H1 (cell line): ENCODE data around the gene SMO. TPM values are rescaled to one million over a fixed set of nuclear protein-coding genes. Genes with fewer than 3 reads are reported as not detected.

Experiments used
- CTCF ChIA-PET: fragments of 300-600 bp; sonication (Branson Sonifier 250); formaldehyde crosslinking; loops from one replicate; lab custom pipeline; 2021; ENCODE audit not compliant: partially characterized antibody; lab: Charles Lee
- POLR2A ChIA-PET: fragments of 300-600 bp; sonication (Branson Sonifier 250); formaldehyde crosslinking; loops from one replicate; lab custom pipeline; 2021; ENCODE audit warnings: inconsistent platforms; ENCODE audit not compliant: partially characterized antibody; lab: Charles Lee
- DNase-seq, 2 experiments: peaks; one replicate each; pipeline versions ENCODE4 v3.0.0 to v3.0.0-alpha.2; 2010 to 2022; ENCODE audit warnings: low spot score in 2 of 2, low read depth in 1 of 2, mixed read lengths in 1 of 2
- FAIRE-seq: peaks from 2 replicates; lab custom pipeline; 2011; peaks lifted over from hg19 to GRCh38; lab: Jason Lieb, UNC
- H2AFZ ChIP-seq: 2 replicates; pipeline ENCODE4 v1.8.1; 2012; ENCODE audit warnings: low read length, inconsistent platforms
- H2AK5ac ChIP-seq: 2 replicates; pipeline ENCODE4 v1.6.1; 2013; ENCODE audit warnings: low read depth, low read length
- H2BK120ac ChIP-seq: replicated peaks from 2 replicates; pipeline ENCODE3; 2013; ENCODE audit warnings: low read depth, low read length, inconsistent platforms
- H2BK12ac ChIP-seq: 2 replicates; pipeline ENCODE4 v1.6.1; 2013; ENCODE audit warnings: low read depth, low read length
- H2BK15ac ChIP-seq: 2 replicates; pipeline ENCODE4 v1.6.1; 2013; ENCODE audit warnings: low read length
- H2BK20ac ChIP-seq: 2 replicates; pipeline ENCODE4 v1.6.1; 2013; ENCODE audit warnings: low read length
- H2BK5ac ChIP-seq: 2 replicates; pipeline ENCODE4 v1.6.1; 2013; ENCODE audit warnings: low read depth, low read length
- H3K14ac ChIP-seq: 2 replicates; pipeline ENCODE4 v1.6.1; 2013; ENCODE audit warnings: inconsistent platforms; ENCODE audit not compliant: insufficient read length
- H3K18ac ChIP-seq: 2 replicates; pipeline ENCODE4 v1.6.1; 2013; ENCODE audit warnings: low read length; ENCODE audit errors: extremely low read depth
- H3K23ac ChIP-seq: 2 replicates; pipeline ENCODE4 v1.6.1; 2013; ENCODE audit warnings: inconsistent platforms; ENCODE audit not compliant: insufficient read length
- H3K23me2 ChIP-seq: 2 replicates; pipeline ENCODE4 v1.6.1; 2013; ENCODE audit warnings: low read depth, low read length
- H3K27ac ChIP-seq: 2 replicates; pipeline ENCODE4 v1.6.1; 2011; ENCODE audit warnings: low read depth, low read length, inconsistent platforms
- H3K27me3 ChIP-seq, 4 experiments: replicated peaks in 1 of 4; 1 replicate in 1 of 4; 2 replicates in 3 of 4; pipeline versions ENCODE4 v1.6.1 to v1.8.1; 2011 to 2013; ENCODE audit warnings: low read length in 3 of 4, mild to moderate bottlenecking in 3 of 4, inconsistent platforms in 2 of 4, mixed read lengths in 2 of 4, moderate library complexity in 1 of 4; ENCODE audit not compliant: control insufficient read depth in 3 of 4, insufficient read depth in 3 of 4; ENCODE audit errors: extremely low read depth in 1 of 4
- H3K36me3 ChIP-seq, 4 experiments: 2 replicates each; pipeline versions ENCODE4 v1.6.1 to v1.8.1; 2011 to 2013; ENCODE audit warnings: mild to moderate bottlenecking in 4 of 4, low read length in 3 of 4, moderate library complexity in 2 of 4, control low read depth in 1 of 4, inconsistent platforms in 1 of 4; ENCODE audit not compliant: insufficient read depth in 4 of 4, control insufficient read depth in 2 of 4
- H3K4ac ChIP-seq: replicated peaks from 2 replicates; pipeline ENCODE3; 2013; ENCODE audit warnings: low read length, low read depth, mixed read lengths, inconsistent platforms; ENCODE audit not compliant: insufficient read length
- H3K4me1 ChIP-seq, 4 experiments: replicated peaks in 1 of 4; 1 replicate in 1 of 4; 2 replicates in 3 of 4; pipeline versions ENCODE4 v1.6.1 to v1.8.1; 2011 to 2013; ENCODE audit warnings: low read length in 3 of 4, inconsistent platforms in 2 of 4, mixed read lengths in 1 of 4; ENCODE audit not compliant: insufficient read depth in 4 of 4, control insufficient read depth in 3 of 4
- H3K4me2 ChIP-seq, 2 experiments: 2 replicates each; pipeline versions ENCODE4 v1.6.1 to v1.8.1; 2011 to 2013; ENCODE audit warnings: low read depth in 2 of 2, low read length in 2 of 2, control low read depth in 1 of 2, inconsistent platforms in 1 of 2, mild to moderate bottlenecking in 1 of 2; ENCODE audit not compliant: insufficient read depth in 1 of 2
- H3K4me3 ChIP-seq, 4 experiments: fragments of 200-600, 300-600 bp in 1 of 4; sonication (generic), shearing (Covaris generic), sonication (Bioruptor Twin) in 1 of 4; 2 replicates each; pipeline versions ENCODE4 v1.5.1 to v1.8.1; 2011 to 2016; ENCODE audit warnings: low read length in 4 of 4, low read depth in 3 of 4, control low read depth in 2 of 4, inconsistent platforms in 2 of 4, mild to moderate bottlenecking in 2 of 4, mixed read lengths in 1 of 4, moderate library complexity in 1 of 4; ENCODE audit not compliant: insufficient read depth in 2 of 4; ENCODE audit errors: extremely low read depth in 1 of 4
- H3K56ac ChIP-seq: replicated peaks from 2 replicates; pipeline ENCODE3; 2013; ENCODE audit warnings: low read depth, mild to moderate bottlenecking, mixed read lengths, low read length, inconsistent platforms; ENCODE audit not compliant: insufficient read length
- H3K79me1 ChIP-seq: 2 replicates; pipeline ENCODE4 v1.6.1; 2013; ENCODE audit warnings: low read depth, low read length, control low read depth
- H3K79me2 ChIP-seq, 2 experiments: 2 replicates each; pipeline versions ENCODE4 v1.6.1 to v1.8.1; 2012 to 2013; ENCODE audit warnings: low read length in 2 of 2, mild to moderate bottlenecking in 2 of 2, inconsistent platforms in 1 of 2; ENCODE audit not compliant: insufficient read depth in 2 of 2, control insufficient read depth in 1 of 2
- H3K9ac ChIP-seq, 4 experiments: replicated peaks in 1 of 4; 1 replicate in 1 of 4; 2 replicates in 3 of 4; pipeline versions ENCODE4 v1.6.1 to v1.8.1; 2011 to 2013; ENCODE audit warnings: low read depth in 3 of 4, low read length in 3 of 4, control low read depth in 2 of 4, mild to moderate bottlenecking in 2 of 4, moderate library complexity in 2 of 4, inconsistent platforms in 1 of 4; ENCODE audit errors: extremely low read depth in 1 of 4
- H3K9me3 ChIP-seq, 2 experiments: 2 replicates each; pipeline versions ENCODE4 v1.6.1 to v1.8.1; 2012 to 2013; ENCODE audit warnings: mild to moderate bottlenecking in 2 of 2, moderate library complexity in 2 of 2, control low read depth in 1 of 2, inconsistent platforms in 1 of 2, low read depth in 1 of 2, low read length in 1 of 2, mixed read lengths in 1 of 2; ENCODE audit not compliant: insufficient read depth in 2 of 2
- H4K20me1 ChIP-seq, 2 experiments: replicated peaks in 1 of 2; 2 replicates each; pipeline versions ENCODE3 to v1.8.1; 2011 to 2013; ENCODE audit warnings: inconsistent platforms in 2 of 2, low read length in 2 of 2, mild to moderate bottlenecking in 1 of 2; ENCODE audit not compliant: insufficient read depth in 2 of 2, control insufficient read depth in 1 of 2
- H4K5ac ChIP-seq: 2 replicates; pipeline ENCODE4 v1.6.1; 2013; ENCODE audit warnings: low read length, low read depth, mixed read lengths, inconsistent platforms; ENCODE audit not compliant: insufficient read length
- H4K8ac ChIP-seq: 2 replicates; pipeline ENCODE4 v1.8.0; 2013; ENCODE audit warnings: mild to moderate bottlenecking, moderate library complexity, low read length, inconsistent platforms; ENCODE audit not compliant: insufficient read depth; ENCODE audit errors: extremely low read depth
- H4K91ac ChIP-seq: replicated peaks from 2 replicates; pipeline ENCODE3; 2013; ENCODE audit warnings: low read length, mixed read lengths, inconsistent platforms; ENCODE audit not compliant: insufficient read length
- CTBP2 ChIP-seq: IDR thresholded peaks from 2 replicates; pipeline ENCODE4 v1.7.0; 2011; ENCODE audit warnings: borderline replicate concordance, mild to moderate bottlenecking, moderate library complexity, mixed read lengths, low read length; ENCODE audit not compliant: insufficient read depth, insufficient read length
- HDAC2 ChIP-seq, 2 experiments: fragments of 300-600 bp in 1 of 2; sonication (generic) in 1 of 2; IDR thresholded peaks; 2 replicates each; pipeline ENCODE4 v1.6.1; 2011 to 2012; ENCODE audit warnings: low read depth in 2 of 2, low read length in 2 of 2, mild to moderate bottlenecking in 2 of 2, moderate library complexity in 2 of 2, borderline replicate concordance in 1 of 2, inconsistent platforms in 1 of 2
- JUN ChIP-seq: IDR thresholded peaks from 2 replicates; pipeline ENCODE4 v1.6.1; 2011; ENCODE audit warnings: low read depth, mild to moderate bottlenecking, improper control_type of control experiment, low read length
- SIN3A ChIP-seq, 2 experiments: IDR thresholded peaks in 1 of 2; conservative IDR thresholded peaks in 1 of 2; 2 replicates each; pipeline ENCODE4 v1.6.1; 2011 to 2012; ENCODE audit warnings: low read length in 2 of 2, improper control_type of control experiment in 1 of 2, low read depth in 1 of 2, mild to moderate bottlenecking in 1 of 2
- SIRT6 ChIP-seq: IDR thresholded peaks from one replicate; pipeline ENCODE4 v1.7.1; 2012; ENCODE audit warnings: low read length, inconsistent platforms
- TAF7 ChIP-seq: optimal IDR thresholded peaks from 2 replicates; pipeline ENCODE3; 2011; ENCODE audit warnings: low read depth, mild to moderate bottlenecking, inconsistent platforms, low read length, moderate library complexity, borderline replicate concordance
- TBP ChIP-seq: IDR thresholded peaks from 2 replicates; pipeline ENCODE4 v1.6.1; 2011; ENCODE audit warnings: low read depth, low read length, improper control_type of control experiment
- TEAD4 ChIP-seq: IDR thresholded peaks from 2 replicates; pipeline ENCODE4 v1.6.1; 2012; ENCODE audit warnings: low read depth, low read length, inconsistent platforms, mixed read lengths
- WGBS, 2 experiments: shearing (Covaris generic) in 1 of 2; methylation state at CpG; one replicate each; pipeline versions ENCODE4 v1.1.6 to v1.1.7; 2013 to 2015; ENCODE audit warnings: low lambda C conversion rate in 2 of 2, mixed read lengths in 2 of 2, inconsistent platforms in 1 of 2, low coverage in 1 of 2, missing lambda C conversion rate in 1 of 2; ENCODE audit not compliant: insufficient replicate concordance in 2 of 2, insufficient coverage in 1 of 2, insufficient read length in 1 of 2; ENCODE audit errors: extremely low coverage in 1 of 2, missing lambda C conversion rate in 1 of 2; 5-methylcytosine and 5-hydroxymethylcytosine counted together
- long read RNA-seq, 2 experiments: library from RNA in 1 of 2; library from capped mRNA in 1 of 2; stranded (forward); transcript quantifications; one replicate each; pipeline ENCODE4 v2.0.0, GENCODE V29; 2021; ENCODE audit warnings: inconsistent platforms in 1 of 2
- polyA minus RNA-seq, 3 experiments: library from RNA; depleted of rRNA, polyadenylated mRNA; stranded (reverse); fragments of >200 nt; gene quantifications; 1 replicate in 2 of 3; 2 replicates in 1 of 3; pipeline ENCODE4 v1.2.3, GENCODE V29; 2011
- polyA plus RNA-seq, 7 experiments: library from polyadenylated mRNA; depleted of rRNA in 3 of 7; stranded (reverse) in 5 of 7; unstranded in 2 of 7; fragments of >200 nt in 5 of 7; fragments of 200-250 nt in 2 of 7; gene quantifications; 1 replicate in 5 of 7; 2 replicates in 1 of 7; 4 replicates in 1 of 7; pipeline versions ENCODE4 v1.2.1 to v1.2.3, GENCODE V29; 2011 to 2013; ENCODE audit warnings: missing spikeins in 2 of 7, mixed read lengths in 2 of 7
- total RNA-seq: library from RNA; stranded (reverse); fragmentation: NEBNext Ultra II Directional; extraction: Animal tissue kit (Norgen Biotek cat#: 25700); gene quantifications from 2 replicates; pipeline ENCODE4 v1.2.1, GENCODE V29; 2021

SMO gene
- total RNA-seq (61.2 and 64.5 TPM in 2 replicates), polyA plus RNA-seq (2011; rRNA removed) (67.6 and 75.0 TPM in 2 replicates), polyA minus RNA-seq (2011; rRNA and poly(A)+ RNA removed) (98.6 and 143 TPM in 2 replicates)
- polyA plus RNA-seq (2011; cell fraction: cytosol; rRNA removed): 60.1 TPM
- polyA plus RNA-seq (2011; cell fraction: nucleus; rRNA removed): 137 TPM
- 43.2 to 67.8 TPM (median 62.6 TPM) in 4 replicates for polyA plus RNA-seq (2012, experiment 1 of 2)
- 59.7 TPM for polyA plus RNA-seq (2012, experiment 2 of 2)
- polyA plus RNA-seq (2013, experiment 1 of 2): 43.2 TPM
- 45.3 TPM for polyA plus RNA-seq (2013, experiment 2 of 2)
- polyA minus RNA-seq (2011; cell fraction: cytosol; rRNA and poly(A)+ RNA removed): 63.4 TPM
- 48.7 TPM for polyA minus RNA-seq (2011; cell fraction: nucleus; rRNA and poly(A)+ RNA removed)
- long read RNA-seq, experiment 1, transcript SMO-201 (12 exons, 3,738 nt): major isoform, 9 of 56 reads
- long read RNA-seq, experiment 1, partial matches to known transcripts: 10 of 56 reads
- long read RNA-seq, experiment 1, other reads (novel, unspliced or antisense): 37 of 56 reads
- long read RNA-seq, experiment 2, partial matches to known transcripts: 2 of 2 reads
- long read RNA-seq, experiment 2, other reads (novel, unspliced or antisense): 0 of 2 reads

GRCh38 chr7:129188372-129188891 lies at the start of gene SMO:
TSS of gene SMO (plus strand) at chr7:129188633. CDS start at chr7:129189152, 519 bp downstream.
- no peaks in the 10 kb centered on the region for H3K9me3 ChIP-seq
- H3K4me1 ChIP-seq: peaks cover 4 to 12% (median 9%) of the 10 kb centered on the region in 4 experiments; a peak in 6 of 7 replicates
- FAIRE-seq (no peak), DNase-seq (peak; percentile 54 to 91)
- ChIA-PET CTCF (interaction anchor here (0.8 to 1.6 kb wide), 3 partner anchors 22 to 25 kb away, joined by 3 to 6 read pairs (median 3); no protein-coding TSS in a partner anchor), POLR2A (interaction anchor here (0.7 to 7.9 kb wide), 17 partner anchors 8 to 77 kb away, joined by 3 to 116 read pairs (median 5); partner anchors contain the start of gene AHCYL2)
- H4K5ac ChIP-seq: no peak within 1 kb of the TSS
- peak within 1 kb of the TSS; percentile 91 for H3K4me2 ChIP-seq
- H3K18ac ChIP-seq: peak within 1 kb of the TSS; percentile 84
- peak within 1 kb of the TSS; percentile 86 for H4K8ac ChIP-seq
- peaks cover 13 to 14% of the 10 kb centered on the region in 2 experiments for H4K20me1 ChIP-seq
- H3K36me3 ChIP-seq: peaks cover 0 to 6% (median 2%) of the 10 kb centered on the region in 4 experiments; a peak in 1 of 8 replicates
- peaks cover 10% of the 10 kb centered on the region for H3K79me1 ChIP-seq
- H3K4ac ChIP-seq: peak within 1 kb of the TSS; percentile 91
- peak within 1 kb of the TSS; percentile 48; the same call in 1 of the 2 replicates for H3K27ac ChIP-seq
- peaks cover 16% of the 10 kb centered on the region for H3K23me2 ChIP-seq
- no peak within 1 kb of the TSS for H3K23ac ChIP-seq
- peak within 1 kb of the TSS; percentile 81 to 96 (median 85) for H3K9ac ChIP-seq
- H3K4me3 ChIP-seq: peak within 1 kb of the TSS; percentile 80 to 99 (median 90)
- H2AK5ac ChIP-seq: no peak within 1 kb of the TSS
- no peak within 1 kb of the TSS for H3K14ac ChIP-seq
- peak within 1 kb of the TSS; percentile 37; the same call in 1 of the 2 replicates for H2BK20ac ChIP-seq
- peak within 1 kb of the TSS; percentile 29 for H2BK120ac ChIP-seq
- H3K56ac ChIP-seq: peak within 1 kb of the TSS; percentile 35
- H2AFZ ChIP-seq: peak within 1 kb of the TSS; percentile 30; the same call in 1 of the 2 replicates
- H4K91ac ChIP-seq: peak within 1 kb of the TSS; percentile 45
- peaks cover 0 to 12% (median 6%) of the 10 kb centered on the region in 4 experiments; a peak in 4 of 7 replicates for H3K27me3 ChIP-seq
- H2BK15ac ChIP-seq: 0 out of 2 replicates have a peak within 1 kb of the TSS, but pooled peaks have one; percentile 54
- H2BK12ac ChIP-seq: peak within 1 kb of the TSS; percentile 85; the same call in 1 of the 2 replicates
- peaks cover 24 to 42% of the 10 kb centered on the region in 2 experiments for H3K79me2 ChIP-seq
- peak within 1 kb of the TSS; percentile 48; the same call in 1 of the 2 replicates for H2BK5ac ChIP-seq
- 3% methylated on average over 16 of the region's 48 CpGs; no CpG with 5 or more reads in 1 of the 2 experiments for WGBS, 2 experiments
- TF ChIP-seq TAF7: peak; percentile 86
- no peak for TF ChIP-seq JUN
- TF ChIP-seq CTBP2: peak; percentile 64
- TF ChIP-seq SIN3A (conservative IDR thresholded peaks at IDR 0.05 in 1 of 2, IDR thresholded peaks at IDR 0.05 in 1 of 2; ENCODE audit: low read depth in 1 of 2, low read length in 2 of 2): 0 out of 4 replicates have a peak, but pooled peaks of 1 of the 2 experiments have one; percentile 27
- TF ChIP-seq HDAC2 (IDR thresholded peaks at IDR 0.05; ENCODE audit: borderline replicate concordance in 1 of 2, low read depth in 2 of 2, low read length in 2 of 2): 0 out of 4 replicates have a peak, but pooled peaks of 1 of the 2 experiments have one; percentile 13
- peak; percentile 86 for TF ChIP-seq TEAD4
- TF ChIP-seq TBP: peak; percentile 77; the same call in 1 of the 2 replicates
- TF ChIP-seq SIRT6: no peak
